Colonic mucosa (tissue), 4 donors: ENCODE data around the gene SPEM1. TPM values are rescaled to one million over a fixed set of nuclear protein-coding genes. Genes with fewer than 3 reads are reported as not detected.
A peak's percentile ranks its signal among the peaks of the same experiment; 100 is the strongest.

Experiments used
- DNase-seq: peaks from one replicate; pipeline ENCODE4 v3.0.0-alpha.2; 2020
- H3K27ac ChIP-seq: fragments of 200-600 bp; one replicate; pipeline ENCODE4 v1.8.0; 2021
- H3K27me3 ChIP-seq: fragments of 200-600 bp; one replicate; pipeline ENCODE4 v1.8.0; 2021
- H3K36me3 ChIP-seq: fragments of 200-600 bp; one replicate; pipeline ENCODE4 v1.8.0; 2021
- H3K4me1 ChIP-seq: fragments of 200-600 bp; one replicate; pipeline ENCODE4 v1.8.0; 2021; ENCODE audit warnings: mild to moderate bottlenecking
- H3K4me3 ChIP-seq: fragments of 200-600 bp; one replicate; pipeline ENCODE4 v1.8.0; 2021
- H3K9ac ChIP-seq, 2 donors: one replicate each; pipeline ENCODE4 v1.7.0; 2013; ENCODE audit warnings: control low read depth in 2 of 2, low read depth in 2 of 2, low read length in 2 of 2
- H3K9me3 ChIP-seq: fragments of 200-600 bp; one replicate; pipeline ENCODE4 v1.8.0; 2021
- CTCF ChIP-seq: fragments of 200-600 bp; IDR thresholded peaks from one replicate; pipeline ENCODE4 v1.8.0; 2022; ENCODE audit warnings: antibody characterized with exemption, mild to moderate bottlenecking
- intact Hi-C: fragments of 100-400 bp; cut with DNase I; formaldehyde crosslinking; loops from one replicate; pipeline ENCODE4 v1.14.1; 2022
- total RNA-seq, 2 donors: library from RNA; stranded (reverse); fragmentation: NEBNext Ultra II Directional in 1 of 2; extraction: Animal tissue kit (Norgen Biotek cat#: 25700) in 1 of 2; gene quantifications; one replicate each; pipeline ENCODE4 v1.2.1, GENCODE V29; 2021
- donor health status: healthy.
- donor health status: DM: no; HTN: no; CAD: no.
- donor health status: DM: no; HTN: no; CAD: no.

The SPEM1 gene
- not detected for total RNA-seq

GRCh38 chr17:7419819-7420610 lies at the start of gene SPEM1:
SPEM1 (plus strand) TSS chr17:7420324; CDS start chr17:7420385, 61 bp downstream.
- no peak within 1 kb of the TSS for H3K9ac ChIP-seq

GRCh38 chr17:7370853-7371252 lies 49.3 kb upstream of the SPEM1 start:
- intact Hi-C loops: no loop called here
- Histone ChIP-seq H3K4me1 (no peaks in the 10 kb centered on the region), H3K36me3 (no peaks in the 10 kb centered on the region), H3K9me3 (no peaks in the 10 kb centered on the region), H3K27me3 (no peaks in the 10 kb centered on the region), H3K9ac (no peak overlapping the region), H3K4me3 (no peak overlapping the region), H3K27ac (no peak overlapping the region)
- no peak for DNase-seq
- no peak for TF ChIP-seq CTCF

More at GRCh38 chr17:7419819-7420610, at the start of gene SPEM1:
- Histone ChIP-seq H3K27ac (no peak within 1 kb of the TSS), H3K36me3 (no peaks in the 10 kb centered on the region), H3K4me1 (no peaks in the 10 kb centered on the region), H3K4me3 (no peak within 1 kb of the TSS), H3K27me3 (no peaks in the 10 kb centered on the region), H3K9me3 (no peaks in the 10 kb centered on the region)
- intact Hi-C loops: no loop called here
- DNase-seq: no peak
- no peak for TF ChIP-seq CTCF

GRCh38 chr17:7374353-7374752 lies 45.8 kb upstream of the SPEM1 start:
- Histone ChIP-seq H3K9ac (no peak overlapping the region), H3K27me3 (no peaks in the 10 kb centered on the region), H3K9me3 (no peaks in the 10 kb centered on the region), H3K36me3 (no peaks in the 10 kb centered on the region), H3K4me1 (no peaks in the 10 kb centered on the region), H3K4me3 (no peak overlapping the region), H3K27ac (no peak overlapping the region)
- DNase-seq: no peak
- no peak for TF ChIP-seq CTCF
- intact Hi-C loops: no loop called here

- no peaks in the 10 kb centered on the region for H3K9me3 ChIP-seq
- H3K36me3 ChIP-seq: no peaks in the 10 kb centered on the region
- no peak for TF ChIP-seq CTCF
- no peaks in the 10 kb centered on the region for H3K4me1 ChIP-seq
- no peak for DNase-seq
- H3K9ac ChIP-seq: no peak overlapping the region
- no peaks in the 10 kb centered on the region for H3K27me3 ChIP-seq
- no peak overlapping the region for H3K4me3 ChIP-seq
- intact Hi-C loops: no loop called here
- no peak overlapping the region for H3K27ac ChIP-seq
Observed at GRCh38 chr17:7379134-7379533, 41.0 kb upstream of the SPEM1 start.

GRCh38 chr17:7380321-7380720 lies 39.8 kb upstream of the SPEM1 start:
- Histone ChIP-seq H3K27me3 (no peaks in the 10 kb centered on the region), H3K9me3 (no peaks in the 10 kb centered on the region), H3K27ac (no peak overlapping the region), H3K4me3 (peak overlapping the region; percentile 61), H3K9ac (peak overlapping the region in 1 of 2 donors; percentile 93), H3K36me3 (no peaks in the 10 kb centered on the region), H3K4me1 (no peaks in the 10 kb centered on the region)
- peak; percentile 52 for DNase-seq
- TF ChIP-seq CTCF: no peak
- intact Hi-C loops: no loop called here
